AML-193 (cell line): ENCODE results near the gene SEMG2.

Experiments used
- DNase-seq, 2 experiments: peaks; one replicate each; lab custom pipeline; 2025; lab: John Stamatoyannopoulos, UW

The SEMG2 gene

DNA sequence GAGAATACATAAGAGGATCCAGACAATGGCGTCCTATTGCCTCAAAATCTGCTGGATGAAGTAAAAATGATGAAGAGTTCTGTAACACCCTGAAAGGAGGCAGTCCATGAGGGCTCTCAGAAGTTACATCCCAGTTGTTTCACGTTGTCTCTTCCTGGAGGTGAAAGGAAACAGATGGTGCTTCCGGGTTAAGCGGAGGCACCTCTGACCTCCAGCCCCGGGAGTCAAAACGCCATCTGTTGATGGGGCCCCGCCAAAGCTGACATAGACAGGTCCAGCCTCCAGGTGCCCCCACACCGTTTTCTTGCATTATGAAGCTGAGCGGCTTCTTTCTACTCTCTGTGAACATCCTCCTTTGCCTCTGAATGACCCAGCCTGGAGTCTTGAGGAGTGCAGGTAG is 9.5 kb downstream of the SEMG2 start:
- DNase-seq: peak; percentile 26 to 45

DNA sequence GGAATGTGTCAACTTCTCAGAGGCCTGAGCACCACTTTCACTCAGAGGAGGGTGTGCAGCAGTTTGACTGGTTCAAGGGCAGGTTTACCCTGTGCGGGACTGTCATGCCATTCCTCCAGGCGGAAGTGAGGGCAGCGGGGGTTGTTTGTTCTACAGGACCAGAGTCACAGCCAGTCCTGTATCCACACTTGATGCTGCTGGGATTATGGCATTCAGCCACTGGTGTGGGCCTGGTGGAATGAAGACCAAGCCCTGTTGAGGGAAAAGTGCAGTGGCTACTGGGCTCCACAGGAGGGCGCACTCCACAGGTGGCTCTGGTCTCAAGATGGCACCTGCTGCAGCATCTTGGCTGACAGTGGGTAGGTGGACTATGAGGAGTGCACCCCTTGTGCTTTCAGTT is 14.8 kb downstream of the SEMG2 start:
- DNase-seq: peak in 1 of 2 experiments; percentile 4

- DNase-seq: no peak
Observed at GRCh38 chr20:45238139-45238538, 17.0 kb downstream of the SEMG2 start.

DNA sequence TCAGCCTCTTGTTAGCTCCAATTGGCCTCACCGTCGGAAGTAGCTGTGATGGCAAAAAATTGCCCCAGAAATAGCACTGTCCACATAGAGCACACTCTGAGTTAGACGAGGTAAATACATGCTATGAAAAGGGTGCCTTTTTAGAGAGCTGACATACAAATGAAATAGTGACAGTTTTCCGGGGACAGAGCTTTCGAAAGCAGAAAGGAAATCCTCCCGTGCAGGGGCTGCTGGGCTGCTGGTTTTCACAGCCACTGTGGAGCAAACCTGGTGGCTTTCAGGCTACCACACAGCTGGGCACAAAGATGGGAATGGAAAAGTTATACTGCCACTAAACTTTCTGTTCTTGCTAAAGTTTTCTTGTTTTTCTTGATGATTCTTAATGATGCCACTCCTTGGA is 24.9 kb downstream of the SEMG2 start:
- DNase-seq: peak; percentile 56 to 69

- DNase-seq: no peak
Observed at GRCh38 chr20:45247865-45248264, 26.7 kb downstream of the SEMG2 start.

GRCh38 chr20:45248609-45249008 is 27.4 kb downstream of the SEMG2 start:
- DNase-seq: no peak

- no peak for DNase-seq
Observed at GRCh38 chr20:45251884-45252560, 30.8 kb downstream of the SEMG2 start.

DNA sequence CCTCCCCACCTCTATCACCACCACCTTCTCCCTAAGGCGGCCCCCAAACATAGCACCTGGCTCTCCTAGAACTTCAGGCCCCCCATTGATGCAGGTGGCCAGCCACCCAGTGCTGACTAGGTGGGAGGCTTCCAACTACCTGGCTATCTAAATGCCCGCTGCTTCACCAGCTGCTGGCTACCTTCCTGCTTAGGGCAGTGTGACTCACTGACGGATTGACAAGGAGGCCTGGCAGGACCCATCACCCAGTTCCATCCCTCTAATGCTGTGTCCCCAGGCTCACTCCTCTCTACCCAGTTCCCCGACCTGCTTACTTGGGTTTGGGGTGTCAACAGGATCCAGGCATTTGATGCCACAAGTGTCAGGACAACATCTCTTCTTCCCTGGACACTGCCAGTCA is 32.1 kb downstream of the SEMG2 start:
- DNase-seq: no peak

DNA sequence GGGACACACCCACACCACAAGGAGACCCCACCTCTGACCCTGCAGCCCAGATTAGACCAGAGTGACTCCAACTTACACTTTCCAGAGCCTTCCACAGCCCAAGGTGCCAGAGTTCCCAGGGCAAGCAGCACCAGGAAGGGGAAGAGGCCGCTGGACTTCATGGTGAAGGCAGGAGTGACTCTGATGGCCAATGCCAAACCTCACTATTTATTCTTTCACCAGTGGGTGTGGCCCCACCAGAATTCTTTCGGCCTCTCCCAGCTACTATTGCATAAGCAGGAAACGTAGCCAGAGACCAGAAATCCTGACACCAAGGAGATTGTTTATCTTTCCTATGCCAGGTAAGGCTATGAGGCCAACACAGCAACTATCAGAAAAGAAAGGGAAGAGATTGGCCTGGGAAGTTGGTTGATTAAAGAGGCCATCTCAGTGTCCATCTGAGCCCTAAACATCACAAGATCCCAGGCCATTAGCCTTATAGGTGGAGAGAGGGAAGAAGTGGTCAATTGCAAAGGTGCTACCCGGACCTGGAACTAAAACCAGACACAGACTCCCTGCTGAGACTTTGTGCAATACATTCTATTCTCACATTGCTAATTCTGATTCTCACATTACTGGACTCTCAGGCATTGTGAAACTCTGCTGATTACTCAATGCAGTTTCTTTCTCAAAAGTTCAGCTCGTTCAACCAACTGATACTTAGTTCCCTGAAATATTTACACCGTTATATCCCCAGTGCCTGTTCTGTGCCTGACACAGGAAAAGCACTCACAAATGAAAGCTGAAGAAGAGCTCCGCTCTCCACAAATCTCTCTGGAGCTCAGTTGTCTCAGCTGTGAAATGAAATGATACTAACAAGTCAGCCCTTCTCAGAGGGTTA is 33.5 kb downstream of the SEMG2 start, which contains the start of gene SLPI:
TSS of gene SLPI (minus strand) at position 182 of the 880 bp plus-strand sequence. CDS start at position 161, 21 bp downstream.
- peak; percentile 89 to 92 for DNase-seq

DNA sequence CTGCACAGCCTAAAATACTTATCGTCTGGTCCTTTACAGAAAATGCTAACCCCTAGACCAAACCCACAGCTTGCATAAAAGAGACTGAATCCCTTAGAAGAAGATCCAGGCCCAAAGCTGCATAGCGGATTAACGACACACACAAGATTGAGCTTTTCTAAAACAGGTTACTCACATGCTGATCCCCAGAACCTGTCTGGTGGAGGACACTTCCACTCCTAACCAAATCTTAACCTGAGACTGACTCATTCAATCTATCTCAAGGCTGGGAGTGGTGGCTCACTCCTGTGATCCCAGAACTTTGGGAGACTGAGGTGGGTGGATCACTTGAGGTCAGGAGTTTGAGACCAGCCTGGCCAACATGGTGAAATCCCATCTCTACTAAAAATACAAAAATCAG is 36.0 kb downstream of the SEMG2 start:
- DNase-seq: no peak

- DNase-seq: no peak
Observed at GRCh38 chr20:45257711-45258110, 36.5 kb downstream of the SEMG2 start.

- DNase-seq: no peak
Observed at GRCh38 chr20:45258259-45258658, 37.1 kb downstream of the SEMG2 start.

DNA sequence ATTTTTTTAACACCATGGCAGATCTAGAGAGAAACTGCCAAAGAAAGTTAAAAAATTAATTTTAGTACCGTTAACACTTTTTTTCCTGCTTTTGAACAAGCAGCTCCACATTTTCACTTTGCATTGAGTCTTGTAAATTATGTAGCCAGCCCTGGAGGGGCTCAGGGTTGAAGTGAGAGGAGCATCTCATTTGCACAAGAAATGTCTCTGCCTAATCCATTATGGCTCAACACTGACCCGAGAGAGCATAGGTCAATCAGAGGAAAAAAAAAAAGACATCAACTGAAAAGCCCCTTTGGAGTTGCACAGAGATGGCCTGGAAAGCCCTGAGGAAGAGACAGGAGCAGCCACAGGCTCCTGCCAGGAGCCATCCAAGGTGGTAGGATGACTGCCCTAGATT is 37.5 kb downstream of the SEMG2 start:
- no peak for DNase-seq

- DNase-seq: no peak
Observed at GRCh38 chr20:45263556-45264266, 42.5 kb downstream of the SEMG2 start.

DNA sequence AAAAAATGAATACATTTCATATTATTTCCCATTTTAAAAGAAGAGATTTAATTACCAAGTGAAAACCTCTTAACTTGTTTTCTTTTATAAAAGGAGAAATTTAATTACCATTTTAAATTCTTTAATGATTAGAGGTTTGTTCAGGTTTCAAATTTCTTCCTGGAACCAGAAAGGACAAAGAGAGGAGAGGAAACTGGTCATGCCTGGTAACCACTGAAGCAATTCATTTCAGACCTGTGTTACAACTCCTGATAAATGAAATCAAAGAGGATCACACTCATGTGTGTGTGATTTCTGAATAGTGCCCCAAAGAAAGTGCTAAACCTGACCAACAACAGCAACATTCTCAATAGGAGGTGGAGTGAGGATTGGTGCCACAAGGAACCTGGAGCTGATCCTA is 45.8 kb downstream of the SEMG2 start:
- DNase-seq: no peak

DNA sequence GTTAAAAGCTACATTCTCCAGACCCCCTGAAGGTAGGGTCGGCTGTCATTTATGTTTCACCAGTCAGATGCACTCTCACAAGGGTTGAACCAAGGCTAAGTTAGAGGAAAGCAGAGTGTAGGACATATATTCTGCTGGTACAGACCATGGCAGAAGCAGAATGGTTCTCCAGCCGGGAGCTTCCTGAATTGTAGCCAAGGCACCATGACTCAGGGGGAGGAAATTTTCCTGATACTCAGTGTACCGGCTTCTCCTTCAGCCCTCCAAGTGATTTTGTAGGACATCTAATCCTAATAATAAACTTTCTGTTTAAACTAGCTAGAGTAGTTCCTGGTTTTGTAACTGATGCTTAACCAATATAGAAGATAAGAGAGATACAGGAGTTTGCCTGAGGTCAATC is 47.4 kb downstream of the SEMG2 start:
- DNase-seq: no peak

DNA sequence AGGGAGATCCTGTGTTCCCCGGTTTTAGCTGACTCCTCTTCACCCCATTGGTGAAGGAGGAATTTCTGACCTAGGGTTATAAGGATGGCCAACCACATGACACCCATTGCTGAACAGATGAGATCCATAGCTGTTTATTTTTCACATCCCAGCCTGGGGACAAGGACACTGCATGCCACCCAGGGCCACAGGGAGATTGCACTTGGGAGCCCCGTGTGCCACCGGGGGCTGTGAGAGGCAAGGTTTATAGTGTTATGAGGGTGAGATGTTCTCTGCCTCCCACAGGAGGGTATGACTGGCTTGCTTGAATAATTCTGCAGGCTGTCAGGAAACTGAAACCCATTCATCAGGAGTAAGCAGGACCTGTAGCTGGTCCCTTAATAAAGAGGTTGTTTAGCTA is 47.9 kb downstream of the SEMG2 start:
- no peak for DNase-seq

DNA sequence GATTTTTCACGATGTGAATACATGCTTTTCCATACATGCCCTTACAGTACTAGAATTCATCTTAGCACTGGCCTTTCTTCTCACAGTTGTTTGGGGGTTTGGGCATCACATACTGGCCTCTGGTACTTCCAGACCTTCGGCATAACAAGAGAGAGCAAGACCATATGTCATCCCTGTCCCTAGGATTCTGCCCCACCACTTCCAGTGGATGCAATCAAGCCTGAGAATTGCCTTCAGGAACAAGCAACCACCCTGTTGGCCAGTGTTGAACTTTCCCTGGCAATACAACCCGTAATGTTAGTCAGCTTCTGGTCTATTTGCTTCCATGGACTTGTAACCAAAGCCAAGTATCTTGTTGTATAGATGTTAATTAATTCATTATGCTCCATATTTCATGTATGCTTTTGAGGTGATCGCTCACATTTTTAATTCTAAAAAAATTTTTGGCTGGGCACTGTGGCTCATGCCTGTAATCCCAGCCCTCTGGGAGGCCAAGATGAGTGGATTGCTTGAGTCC is 48.6 kb downstream of the SEMG2 start:
- DNase-seq: no peak
